KMS-11 (cell line): ENCODE measurements around the gene COL23A1.

Source experiments
- H2AFZ ChIP-seq: fragments of 200-600 bp; sonication (generic); 2 replicates; pipeline ENCODE4 v1.6.1; 2016; ENCODE audit warnings: antibody characterized with exemption, mixed run types, low read depth
- H3K27ac ChIP-seq: fragments of 200-600 bp; sonication (generic); 2 replicates; pipeline ENCODE4 v1.6.1; 2016; ENCODE audit warnings: mild to moderate bottlenecking, mixed run types
- H3K27me3 ChIP-seq: fragments of 200-600 bp; sonication (generic); 2 replicates; pipeline ENCODE4 v1.6.1; 2017; ENCODE audit warnings: mild to moderate bottlenecking, low read depth, mixed run types, moderate library complexity; ENCODE audit not compliant: insufficient read depth
- H3K36me3 ChIP-seq: fragments of 200-600 bp; sonication (generic); 2 replicates; pipeline ENCODE4 v1.6.1; 2017; ENCODE audit warnings: mild to moderate bottlenecking, mixed run types; ENCODE audit not compliant: insufficient read depth
- H3K4me1 ChIP-seq: fragments of 200-600 bp; sonication (generic); 2 replicates; pipeline ENCODE4 v1.6.1; 2016; ENCODE audit warnings: mild to moderate bottlenecking, low read depth, mixed run types; ENCODE audit not compliant: poor library complexity, severe bottlenecking
- H3K4me2 ChIP-seq: fragments of 200-600 bp; sonication (generic); 2 replicates; pipeline ENCODE4 v1.7.0; 2016; ENCODE audit warnings: mild to moderate bottlenecking, mixed run types
- H3K4me3 ChIP-seq: fragments of 200-600 bp; sonication (generic); IDR thresholded peaks from 2 replicates; pipeline ENCODE4 v1.6.1; 2017; ENCODE audit warnings: low read depth, low read length, mixed read lengths; ENCODE audit not compliant: insufficient read depth
- H3K79me2 ChIP-seq: fragments of 200-600 bp; sonication (generic); 2 replicates; pipeline ENCODE4 v1.6.1; 2016; ENCODE audit warnings: low read depth, mixed run types; ENCODE audit not compliant: insufficient read depth
- H3K9ac ChIP-seq: fragments of 200-600 bp; sonication (generic); 2 replicates; pipeline ENCODE4 v1.6.1; 2016; ENCODE audit warnings: mild to moderate bottlenecking, mixed run types
- H4K20me1 ChIP-seq: fragments of 200-600 bp; sonication (generic); 2 replicates; pipeline ENCODE4 v1.6.1; 2016; ENCODE audit warnings: mild to moderate bottlenecking, mixed run types; ENCODE audit not compliant: insufficient read depth
- TF ChIP-seq, protein P1 (sequence below): fragments of 200-600 bp; sonication (generic); conservative IDR thresholded peaks from 2 replicates; pipeline ENCODE4 v1.6.1; 2017; ENCODE audit warnings: low read depth, mild to moderate bottlenecking, antibody characterized with exemption, low read length, moderate library complexity, mixed read lengths

COL23A1 gene

GRCh38 chr5:178215280-178216002, 374.8 kb downstream of the COL23A1 start:
- no peak overlapping the region for H2AFZ ChIP-seq
- H3K27ac ChIP-seq, result no peak overlapping the region
- TF ChIP-seq, protein P1, sequence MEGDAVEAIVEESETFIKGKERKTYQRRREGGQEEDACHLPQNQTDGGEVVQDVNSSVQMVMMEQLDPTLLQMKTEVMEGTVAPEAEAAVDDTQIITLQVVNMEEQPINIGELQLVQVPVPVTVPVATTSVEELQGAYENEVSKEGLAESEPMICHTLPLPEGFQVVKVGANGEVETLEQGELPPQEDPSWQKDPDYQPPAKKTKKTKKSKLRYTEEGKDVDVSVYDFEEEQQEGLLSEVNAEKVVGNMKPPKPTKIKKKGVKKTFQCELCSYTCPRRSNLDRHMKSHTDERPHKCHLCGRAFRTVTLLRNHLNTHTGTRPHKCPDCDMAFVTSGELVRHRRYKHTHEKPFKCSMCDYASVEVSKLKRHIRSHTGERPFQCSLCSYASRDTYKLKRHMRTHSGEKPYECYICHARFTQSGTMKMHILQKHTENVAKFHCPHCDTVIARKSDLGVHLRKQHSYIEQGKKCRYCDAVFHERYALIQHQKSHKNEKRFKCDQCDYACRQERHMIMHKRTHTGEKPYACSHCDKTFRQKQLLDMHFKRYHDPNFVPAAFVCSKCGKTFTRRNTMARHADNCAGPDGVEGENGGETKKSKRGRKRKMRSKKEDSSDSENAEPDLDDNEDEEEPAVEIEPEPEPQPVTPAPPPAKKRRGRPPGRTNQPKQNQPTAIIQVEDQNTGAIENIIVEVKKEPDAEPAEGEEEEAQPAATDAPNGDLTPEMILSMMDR, result no peak
- no peaks in the 10 kb centered on the region for H3K4me1 ChIP-seq
- H3K4me2 ChIP-seq, result no peak overlapping the region
- no peak overlapping the region for H3K4me3 ChIP-seq
- no peaks in the 10 kb centered on the region for H3K36me3 ChIP-seq
- H4K20me1 ChIP-seq, result no peaks in the 10 kb centered on the region
- H3K9ac ChIP-seq, result no peak overlapping the region
- no peaks in the 10 kb centered on the region for H3K27me3 ChIP-seq
- H3K79me2 ChIP-seq, result no peaks in the 10 kb centered on the region

GRCh38 chr5:178214160-178214803, 375.9 kb downstream of the COL23A1 start:
- no peak overlapping the region for H3K27ac ChIP-seq
- H3K27me3 ChIP-seq, result no peaks in the 10 kb centered on the region
- H3K4me2 ChIP-seq, result no peak overlapping the region
- no peaks in the 10 kb centered on the region for H4K20me1 ChIP-seq
- H3K4me1 ChIP-seq, result no peaks in the 10 kb centered on the region
- TF ChIP-seq, protein P1, result no peak
- no peak overlapping the region for H3K9ac ChIP-seq
- H3K36me3 ChIP-seq, result peaks cover 6% of the 10 kb centered on the region; the same call in 1 of the 2 replicates
- no peak overlapping the region for H2AFZ ChIP-seq
- H3K4me3 ChIP-seq, result no peak overlapping the region
- H3K79me2 ChIP-seq, result no peaks in the 10 kb centered on the region

- Histone ChIP-seq H3K27me3 (no peaks in the 10 kb centered on the region), H3K36me3 (peaks cover 9% of the 10 kb centered on the region; the same call in 1 of the 2 replicates), H3K4me1 (no peaks in the 10 kb centered on the region), H3K79me2 (peaks cover 5% of the 10 kb centered on the region; the same call in 1 of the 2 replicates), H3K27ac (no peak overlapping the region), H2AFZ (no peak overlapping the region), H4K20me1 (0 out of 2 replicates have a peak, but pooled peaks cover 2% of the 10 kb centered on the region), H3K4me2 (no peak overlapping the region), H3K9ac (no peak overlapping the region), H3K4me3 (no peak overlapping the region)
- TF ChIP-seq, protein P1, result no peak
These were observed 376.4 kb downstream of the COL23A1 start for GRCh38 chr5:178213748-178214151.

DNA sequence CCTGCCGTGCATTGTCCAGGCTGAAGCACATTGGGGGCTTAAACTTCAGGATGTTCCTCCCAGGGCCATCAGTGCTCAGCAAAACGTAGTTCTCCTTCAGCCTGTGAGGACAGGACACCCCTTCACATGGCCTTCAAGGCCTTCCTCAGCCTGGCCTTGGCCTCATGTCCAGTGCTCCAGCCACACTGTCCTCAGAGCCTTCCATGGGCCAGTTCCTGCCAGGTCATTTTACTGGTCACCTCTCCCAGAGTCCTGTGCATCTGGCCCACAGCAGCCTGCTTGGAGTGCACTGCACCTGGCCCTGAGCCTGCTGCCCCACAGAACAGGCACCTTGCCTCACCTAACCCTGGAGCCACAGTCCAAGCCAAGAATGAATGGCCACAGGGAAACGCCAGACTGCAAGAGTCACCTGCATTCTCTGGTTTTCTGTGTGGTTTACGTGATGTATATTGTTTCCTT, 377.2 kb downstream of the COL23A1 start:
- Histone ChIP-seq H2AFZ (no peak overlapping the region), H3K4me3 (no peak overlapping the region), H3K4me1 (no peaks in the 10 kb centered on the region), H3K27me3 (no peaks in the 10 kb centered on the region), H3K79me2 (peaks cover 11% of the 10 kb centered on the region; the same call in 1 of the 2 replicates), H3K27ac (no peak overlapping the region), H3K9ac (no peak overlapping the region), H4K20me1 (peaks cover 9% of the 10 kb centered on the region; the same call in 1 of the 2 replicates), H3K36me3 (peaks cover 9% of the 10 kb centered on the region; the same call in 1 of the 2 replicates), H3K4me2 (no peak overlapping the region)
- TF ChIP-seq, protein P1, result no peak
